H1 (cell line): ENCODE data around the gene AHI1. TPM values are rescaled to one million over a fixed set of nuclear protein-coding genes. Genes with fewer than 3 reads are reported as not detected.

Experiments used
- CTCF ChIA-PET: fragments of 300-600 bp; sonication (Branson Sonifier 250); formaldehyde crosslinking; loops from one replicate; lab custom pipeline; 2021; ENCODE audit not compliant: partially characterized antibody; lab: Charles Lee
- POLR2A ChIA-PET: fragments of 300-600 bp; sonication (Branson Sonifier 250); formaldehyde crosslinking; loops from one replicate; lab custom pipeline; 2021; ENCODE audit warnings: inconsistent platforms; ENCODE audit not compliant: partially characterized antibody; lab: Charles Lee
- DNase-seq, 2 experiments: peaks; one replicate each; pipeline versions ENCODE4 v3.0.0 to v3.0.0-alpha.2; 2010 to 2022; ENCODE audit warnings: low spot score in 2 of 2, low read depth in 1 of 2, mixed read lengths in 1 of 2
- FAIRE-seq: peaks from 2 replicates; lab custom pipeline; 2011; peaks lifted over from hg19 to GRCh38; lab: Jason Lieb, UNC
- H2AFZ ChIP-seq: 2 replicates; pipeline ENCODE4 v1.8.1; 2012; ENCODE audit warnings: low read length, inconsistent platforms
- H2AK5ac ChIP-seq: 2 replicates; pipeline ENCODE4 v1.6.1; 2013; ENCODE audit warnings: low read depth, low read length
- H2BK120ac ChIP-seq: replicated peaks from 2 replicates; pipeline ENCODE3; 2013; ENCODE audit warnings: low read depth, low read length, inconsistent platforms
- H2BK12ac ChIP-seq: 2 replicates; pipeline ENCODE4 v1.6.1; 2013; ENCODE audit warnings: low read depth, low read length
- H2BK15ac ChIP-seq: 2 replicates; pipeline ENCODE4 v1.6.1; 2013; ENCODE audit warnings: low read length
- H2BK20ac ChIP-seq: 2 replicates; pipeline ENCODE4 v1.6.1; 2013; ENCODE audit warnings: low read length
- H2BK5ac ChIP-seq: 2 replicates; pipeline ENCODE4 v1.6.1; 2013; ENCODE audit warnings: low read depth, low read length
- H3K14ac ChIP-seq: 2 replicates; pipeline ENCODE4 v1.6.1; 2013; ENCODE audit warnings: inconsistent platforms; ENCODE audit not compliant: insufficient read length
- H3K18ac ChIP-seq: 2 replicates; pipeline ENCODE4 v1.6.1; 2013; ENCODE audit warnings: low read length; ENCODE audit errors: extremely low read depth
- H3K23ac ChIP-seq: 2 replicates; pipeline ENCODE4 v1.6.1; 2013; ENCODE audit warnings: inconsistent platforms; ENCODE audit not compliant: insufficient read length
- H3K23me2 ChIP-seq: 2 replicates; pipeline ENCODE4 v1.6.1; 2013; ENCODE audit warnings: low read depth, low read length
- H3K27ac ChIP-seq: 2 replicates; pipeline ENCODE4 v1.6.1; 2011; ENCODE audit warnings: low read depth, low read length, inconsistent platforms
- H3K27me3 ChIP-seq, 4 experiments: replicated peaks in 1 of 4; 1 replicate in 1 of 4; 2 replicates in 3 of 4; pipeline versions ENCODE4 v1.6.1 to v1.8.1; 2011 to 2013; ENCODE audit warnings: low read length in 3 of 4, mild to moderate bottlenecking in 3 of 4, inconsistent platforms in 2 of 4, mixed read lengths in 2 of 4, moderate library complexity in 1 of 4; ENCODE audit not compliant: control insufficient read depth in 3 of 4, insufficient read depth in 3 of 4; ENCODE audit errors: extremely low read depth in 1 of 4
- H3K36me3 ChIP-seq, 4 experiments: 2 replicates each; pipeline versions ENCODE4 v1.6.1 to v1.8.1; 2011 to 2013; ENCODE audit warnings: mild to moderate bottlenecking in 4 of 4, low read length in 3 of 4, moderate library complexity in 2 of 4, control low read depth in 1 of 4, inconsistent platforms in 1 of 4; ENCODE audit not compliant: insufficient read depth in 4 of 4, control insufficient read depth in 2 of 4
- H3K4ac ChIP-seq: replicated peaks from 2 replicates; pipeline ENCODE3; 2013; ENCODE audit warnings: low read length, low read depth, mixed read lengths, inconsistent platforms; ENCODE audit not compliant: insufficient read length
- H3K4me1 ChIP-seq, 4 experiments: replicated peaks in 1 of 4; 1 replicate in 1 of 4; 2 replicates in 3 of 4; pipeline versions ENCODE4 v1.6.1 to v1.8.1; 2011 to 2013; ENCODE audit warnings: low read length in 3 of 4, inconsistent platforms in 2 of 4, mixed read lengths in 1 of 4; ENCODE audit not compliant: insufficient read depth in 4 of 4, control insufficient read depth in 3 of 4
- H3K4me2 ChIP-seq, 2 experiments: 2 replicates each; pipeline versions ENCODE4 v1.6.1 to v1.8.1; 2011 to 2013; ENCODE audit warnings: low read depth in 2 of 2, low read length in 2 of 2, control low read depth in 1 of 2, inconsistent platforms in 1 of 2, mild to moderate bottlenecking in 1 of 2; ENCODE audit not compliant: insufficient read depth in 1 of 2
- H3K4me3 ChIP-seq, 4 experiments: fragments of 200-600, 300-600 bp in 1 of 4; sonication (generic), shearing (Covaris generic), sonication (Bioruptor Twin) in 1 of 4; 2 replicates each; pipeline versions ENCODE4 v1.5.1 to v1.8.1; 2011 to 2016; ENCODE audit warnings: low read length in 4 of 4, low read depth in 3 of 4, control low read depth in 2 of 4, inconsistent platforms in 2 of 4, mild to moderate bottlenecking in 2 of 4, mixed read lengths in 1 of 4, moderate library complexity in 1 of 4; ENCODE audit not compliant: insufficient read depth in 2 of 4; ENCODE audit errors: extremely low read depth in 1 of 4
- H3K56ac ChIP-seq: replicated peaks from 2 replicates; pipeline ENCODE3; 2013; ENCODE audit warnings: low read depth, mild to moderate bottlenecking, mixed read lengths, low read length, inconsistent platforms; ENCODE audit not compliant: insufficient read length
- H3K79me1 ChIP-seq: 2 replicates; pipeline ENCODE4 v1.6.1; 2013; ENCODE audit warnings: low read depth, low read length, control low read depth
- H3K79me2 ChIP-seq, 2 experiments: 2 replicates each; pipeline versions ENCODE4 v1.6.1 to v1.8.1; 2012 to 2013; ENCODE audit warnings: low read length in 2 of 2, mild to moderate bottlenecking in 2 of 2, inconsistent platforms in 1 of 2; ENCODE audit not compliant: insufficient read depth in 2 of 2, control insufficient read depth in 1 of 2
- H3K9ac ChIP-seq, 4 experiments: replicated peaks in 1 of 4; 1 replicate in 1 of 4; 2 replicates in 3 of 4; pipeline versions ENCODE4 v1.6.1 to v1.8.1; 2011 to 2013; ENCODE audit warnings: low read depth in 3 of 4, low read length in 3 of 4, control low read depth in 2 of 4, mild to moderate bottlenecking in 2 of 4, moderate library complexity in 2 of 4, inconsistent platforms in 1 of 4; ENCODE audit errors: extremely low read depth in 1 of 4
- H3K9me3 ChIP-seq, 2 experiments: 2 replicates each; pipeline versions ENCODE4 v1.6.1 to v1.8.1; 2012 to 2013; ENCODE audit warnings: mild to moderate bottlenecking in 2 of 2, moderate library complexity in 2 of 2, control low read depth in 1 of 2, inconsistent platforms in 1 of 2, low read depth in 1 of 2, low read length in 1 of 2, mixed read lengths in 1 of 2; ENCODE audit not compliant: insufficient read depth in 2 of 2
- H4K20me1 ChIP-seq, 2 experiments: replicated peaks in 1 of 2; 2 replicates each; pipeline versions ENCODE3 to v1.8.1; 2011 to 2013; ENCODE audit warnings: inconsistent platforms in 2 of 2, low read length in 2 of 2, mild to moderate bottlenecking in 1 of 2; ENCODE audit not compliant: insufficient read depth in 2 of 2, control insufficient read depth in 1 of 2
- H4K5ac ChIP-seq: 2 replicates; pipeline ENCODE4 v1.6.1; 2013; ENCODE audit warnings: low read length, low read depth, mixed read lengths, inconsistent platforms; ENCODE audit not compliant: insufficient read length
- H4K8ac ChIP-seq: 2 replicates; pipeline ENCODE4 v1.8.0; 2013; ENCODE audit warnings: mild to moderate bottlenecking, moderate library complexity, low read length, inconsistent platforms; ENCODE audit not compliant: insufficient read depth; ENCODE audit errors: extremely low read depth
- H4K91ac ChIP-seq: replicated peaks from 2 replicates; pipeline ENCODE3; 2013; ENCODE audit warnings: low read length, mixed read lengths, inconsistent platforms; ENCODE audit not compliant: insufficient read length
- CBX5 ChIP-seq: fragments of 300-800, 300-1000 bp; sonication (generic); IDR thresholded peaks from 2 replicates; pipeline ENCODE4 v1.7.1; 2016; ENCODE audit warnings: antibody characterized with exemption, low read length, low read depth
- CBX8 ChIP-seq: fragments of 300-800, 300-1000 bp; sonication (generic); IDR thresholded peaks from 2 replicates; pipeline ENCODE4 v1.7.1; 2016; ENCODE audit warnings: low read depth, low read length, borderline replicate concordance
- POLR2AphosphoS5 ChIP-seq: IDR thresholded peaks from 2 replicates; pipeline ENCODE4 v1.6.1; 2011; ENCODE audit warnings: low read depth, low read length
- POU5F1 ChIP-seq: IDR thresholded peaks from 2 replicates; pipeline ENCODE4 v1.6.1; 2011; ENCODE audit warnings: low read depth, mild to moderate bottlenecking, low read length, moderate library complexity
- RBBP5 ChIP-seq: IDR thresholded peaks from 2 replicates; pipeline ENCODE4 v1.7.1; 2012; ENCODE audit warnings: low read depth, mild to moderate bottlenecking, inconsistent platforms, low read length, moderate library complexity, borderline replicate concordance
- RNF2 ChIP-seq: fragments of 200-900, 300-1000 bp; sonication (generic); IDR thresholded peaks from 2 replicates; pipeline ENCODE4 v1.7.1; 2016; ENCODE audit warnings: borderline replicate concordance, low read depth, mild to moderate bottlenecking, antibody characterized with exemption, low read length; ENCODE audit not compliant: poor library complexity, severe bottlenecking; ENCODE audit errors: missing control alignments
- SP2 ChIP-seq: IDR thresholded peaks from 2 replicates; pipeline ENCODE4 v1.6.1; 2012; ENCODE audit warnings: mild to moderate bottlenecking, low read length, inconsistent platforms
- TCF12 ChIP-seq: IDR thresholded peaks from 2 replicates; pipeline ENCODE4 v1.6.1; 2011; ENCODE audit warnings: low read depth, mild to moderate bottlenecking, low read length
- TEAD4 ChIP-seq: IDR thresholded peaks from 2 replicates; pipeline ENCODE4 v1.6.1; 2012; ENCODE audit warnings: low read depth, low read length, inconsistent platforms, mixed read lengths
- YY1 ChIP-seq: IDR thresholded peaks from 2 replicates; pipeline ENCODE4 v1.6.1; 2011; ENCODE audit warnings: low read depth, mild to moderate bottlenecking, low read length
- WGBS, 2 experiments: shearing (Covaris generic) in 1 of 2; methylation state at CpG; one replicate each; pipeline versions ENCODE4 v1.1.6 to v1.1.7; 2013 to 2015; ENCODE audit warnings: low lambda C conversion rate in 2 of 2, mixed read lengths in 2 of 2, inconsistent platforms in 1 of 2, low coverage in 1 of 2, missing lambda C conversion rate in 1 of 2; ENCODE audit not compliant: insufficient replicate concordance in 2 of 2, insufficient coverage in 1 of 2, insufficient read length in 1 of 2; ENCODE audit errors: extremely low coverage in 1 of 2, missing lambda C conversion rate in 1 of 2; 5-methylcytosine and 5-hydroxymethylcytosine counted together
- polyA plus RNA-seq, 7 experiments: library from polyadenylated mRNA; depleted of rRNA in 3 of 7; stranded (reverse) in 5 of 7; unstranded in 2 of 7; fragments of >200 nt in 5 of 7; fragments of 200-250 nt in 2 of 7; gene quantifications; 1 replicate in 5 of 7; 2 replicates in 1 of 7; 4 replicates in 1 of 7; pipeline versions ENCODE4 v1.2.1 to v1.2.3, GENCODE V29; 2011 to 2013; ENCODE audit warnings: missing spikeins in 2 of 7, mixed read lengths in 2 of 7
- total RNA-seq: library from RNA; stranded (reverse); fragmentation: NEBNext Ultra II Directional; extraction: Animal tissue kit (Norgen Biotek cat#: 25700); gene quantifications from 2 replicates; pipeline ENCODE4 v1.2.1, GENCODE V29; 2021
- TF ChIP-seq, protein P1 (sequence below): IDR thresholded peaks from 2 replicates; pipeline ENCODE4 v1.6.1; 2012; ENCODE audit warnings: inconsistent platforms
- TF ChIP-seq, protein P2 (sequence below): IDR thresholded peaks from 2 replicates; pipeline ENCODE4 v1.6.1; 2012; ENCODE audit warnings: inconsistent platforms

The AHI1 gene
- total and polyA plus RNA-seq, 2 of the 8 experiments (the other 6 are each of a cell fraction or from before 2014, with no cell fraction given) = 4.2 to 19.6 TPM

DNA sequence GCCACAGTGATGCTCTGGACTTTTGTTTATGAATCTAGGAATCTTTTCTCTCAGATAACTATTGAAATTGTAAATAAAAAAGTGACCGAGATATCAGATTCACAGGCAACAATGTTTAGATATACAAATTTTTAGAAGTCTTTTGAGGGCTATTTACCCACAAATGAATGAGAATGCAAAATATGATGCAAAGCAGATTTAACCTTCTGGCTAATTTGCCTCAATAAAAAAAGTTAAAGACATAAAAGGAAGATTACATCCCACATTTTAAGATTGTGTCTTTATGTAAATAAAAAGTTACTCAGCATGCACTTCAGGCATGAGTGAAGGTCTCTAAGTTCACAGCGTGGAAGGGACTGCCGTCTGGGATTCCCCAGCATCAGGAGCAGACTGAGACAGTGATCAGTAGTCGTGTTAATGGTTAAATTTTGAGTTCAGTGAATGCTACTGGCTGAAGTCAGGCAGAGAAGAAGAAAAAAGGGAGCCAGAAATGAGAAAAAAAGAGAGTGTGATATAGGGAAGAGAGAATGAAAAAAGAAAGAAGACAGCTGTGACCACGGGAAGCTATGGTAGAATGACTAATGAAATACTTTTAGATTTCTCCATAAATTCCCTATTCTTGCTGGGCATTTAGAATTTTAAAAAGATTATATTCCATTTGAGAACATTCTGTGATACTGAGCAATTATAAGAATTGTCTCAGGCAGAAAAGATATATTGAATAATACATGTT lies 222.8 kb downstream of the AHI1 start:
- H3K9ac ChIP-seq = no peak overlapping the region
- no peak overlapping the region for H3K4me2 ChIP-seq
- no peak overlapping the region for H4K8ac ChIP-seq
- H3K79me1 ChIP-seq = no peaks in the 10 kb centered on the region
- no peak overlapping the region for H4K91ac ChIP-seq
- no peak overlapping the region for H3K56ac ChIP-seq
- no peak overlapping the region for H3K14ac ChIP-seq
- H3K4me3 ChIP-seq = no peak overlapping the region
- TF ChIP-seq TCF12 (0 out of 2 replicates have a peak, but pooled peaks have one; percentile 51), CBX5 (no peak), SP2 (no peak), POLR2AphosphoS5 (peak; percentile 54; the same call in 1 of the 2 replicates), YY1 (no peak), RNF2 (no peak), RBBP5 (no peak), POU5F1 (no peak), CBX8 (no peak), TEAD4 (no peak)
- TF ChIP-seq, protein P1, sequence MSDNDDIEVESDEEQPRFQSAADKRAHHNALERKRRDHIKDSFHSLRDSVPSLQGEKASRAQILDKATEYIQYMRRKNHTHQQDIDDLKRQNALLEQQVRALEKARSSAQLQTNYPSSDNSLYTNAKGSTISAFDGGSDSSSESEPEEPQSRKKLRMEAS = no peak
- TF ChIP-seq, protein P2, sequence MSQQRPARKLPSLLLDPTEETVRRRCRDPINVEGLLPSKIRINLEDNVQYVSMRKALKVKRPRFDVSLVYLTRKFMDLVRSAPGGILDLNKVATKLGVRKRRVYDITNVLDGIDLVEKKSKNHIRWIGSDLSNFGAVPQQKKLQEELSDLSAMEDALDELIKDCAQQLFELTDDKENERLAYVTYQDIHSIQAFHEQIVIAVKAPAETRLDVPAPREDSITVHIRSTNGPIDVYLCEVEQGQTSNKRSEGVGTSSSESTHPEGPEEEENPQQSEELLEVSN = no peak
- no peak overlapping the region for H4K5ac ChIP-seq
- H3K18ac ChIP-seq = no peak overlapping the region
- no peak overlapping the region for H3K23ac ChIP-seq
- H3K36me3 ChIP-seq = no peaks in the 10 kb centered on the region
- no peak overlapping the region for H2AFZ ChIP-seq
- no peaks in the 10 kb centered on the region for H3K79me2 ChIP-seq
- no peak overlapping the region for H3K4ac ChIP-seq
- H2BK5ac ChIP-seq = no peak overlapping the region
- no peak overlapping the region for H2BK20ac ChIP-seq
- peak in 1 of 2 experiments; percentile 20 for DNase-seq
- no peak for FAIRE-seq
- ChIA-PET CTCF (interaction anchor here (1.1 kb wide), 1 partner anchor 72 kb away, joined by 3 read pairs; no protein-coding TSS in a partner anchor), POLR2A (no interaction called here)
- peaks cover under 1 to 19% (median 16%) of the 10 kb centered on the region in 4 experiments; a peak in 5 of 7 replicates for H3K4me1 ChIP-seq
- H3K9me3 ChIP-seq = no peaks in the 10 kb centered on the region
- 61% methylated on average over 5 of the region's 5 CpGs; no CpG with 5 or more reads in 1 of the 2 experiments for WGBS, 2 experiments
- no peak overlapping the region for H3K27ac ChIP-seq
- no peak overlapping the region for H2AK5ac ChIP-seq
- H2BK15ac ChIP-seq = no peak overlapping the region
- no peaks in the 10 kb centered on the region; the same call in 1 of the 2 replicates for H3K23me2 ChIP-seq
- H4K20me1 ChIP-seq = no peaks in the 10 kb centered on the region
- H2BK120ac ChIP-seq = no peak overlapping the region
- H3K27me3 ChIP-seq = peaks cover 0 to 2% (median 0%) of the 10 kb centered on the region in 4 experiments; a peak in 1 of 7 replicates
- H2BK12ac ChIP-seq = no peak overlapping the region
